Endodermal cell (in vitro differentiated cells): Measurements from ENCODE around the gene WNK4. TPM values are rescaled to one million over a fixed set of nuclear protein-coding genes. Genes with fewer than 3 reads are reported as not detected.

Experiments
- DNase-seq: peaks from one replicate; pipeline ENCODE4 v3.0.0-alpha.2; 2017
- H3K27ac ChIP-seq: 2 replicates; pipeline ENCODE4 v1.5.1; 2013; ENCODE audit warnings: mild to moderate bottlenecking, low read depth, low read length, moderate library complexity
- H3K27me3 ChIP-seq: 2 replicates; pipeline ENCODE4 v1.6.1; 2013; ENCODE audit warnings: mild to moderate bottlenecking, low read length, moderate library complexity; ENCODE audit not compliant: insufficient read depth, control insufficient read depth, poor library complexity, severe bottlenecking
- H3K36me3 ChIP-seq: 2 replicates; pipeline ENCODE4 v1.7.0; 2013; ENCODE audit warnings: mild to moderate bottlenecking, low read length, moderate library complexity; ENCODE audit not compliant: control insufficient read depth, insufficient read depth
- H3K4me1 ChIP-seq: one replicate; pipeline ENCODE4 v1.7.0; 2013; ENCODE audit warnings: low read length; ENCODE audit not compliant: control insufficient read depth, insufficient read depth
- H3K4me3 ChIP-seq: 2 replicates; pipeline ENCODE4 v1.5.1; 2013; ENCODE audit warnings: mild to moderate bottlenecking, low read length, moderate library complexity
- H3K9ac ChIP-seq: 2 replicates; pipeline ENCODE4 v1.6.1; 2013; ENCODE audit warnings: mild to moderate bottlenecking, low read length, moderate library complexity; ENCODE audit not compliant: poor library complexity, severe bottlenecking; ENCODE audit errors: extremely low read depth
- H3K9me3 ChIP-seq: 2 replicates; pipeline ENCODE4 v1.6.1; 2013; ENCODE audit warnings: mild to moderate bottlenecking, low read length, moderate library complexity; ENCODE audit not compliant: control insufficient read depth
- H3K27ac Mint-ChIP-seq: 2 replicates; pipeline ENCODE4 v1.8.0; 2020; ENCODE audit warnings: mixed read lengths
- H3K27me3 Mint-ChIP-seq: 2 replicates; pipeline ENCODE4 v1.8.0; 2021; ENCODE audit warnings: mild to moderate bottlenecking, mixed read lengths; ENCODE audit not compliant: insufficient read depth
- H3K36me3 Mint-ChIP-seq: 2 replicates; pipeline ENCODE4 v1.8.0; 2020; ENCODE audit warnings: low read depth, mixed read lengths
- H3K4me1 Mint-ChIP-seq: 2 replicates; pipeline ENCODE4 v1.8.0; 2020; ENCODE audit warnings: mixed read lengths
- H3K4me3 Mint-ChIP-seq: 2 replicates; pipeline ENCODE4 v1.8.0; 2020; ENCODE audit warnings: mild to moderate bottlenecking, moderate library complexity, mixed read lengths
- H3K9me3 Mint-ChIP-seq: 2 replicates; pipeline ENCODE4 v1.8.0; 2020; ENCODE audit warnings: mild to moderate bottlenecking, mixed read lengths
- CTCF ChIP-seq: fragments of 200-600 bp; sonication (generic); conservative IDR thresholded peaks from 2 replicates; pipeline ENCODE4 v1.5.0; 2021; ENCODE audit warnings: antibody characterized with exemption, mild to moderate bottlenecking
- WGBS, 2 experiments: methylation state at CpG; one replicate each; pipeline versions ENCODE4 v1.1.5 to v1.1.7; 2013; ENCODE audit warnings: missing lambda C conversion rate in 2 of 2, mixed read lengths in 1 of 2; ENCODE audit not compliant: insufficient coverage in 1 of 2, insufficient read length in 1 of 2; 5-methylcytosine and 5-hydroxymethylcytosine counted together
- total RNA-seq, 2 donors: library from RNA; stranded (reverse); fragmentation: NEBNext Ultra II Directional in 1 of 2; extraction: Animal tissue kit (Norgen Biotek cat#: 25700) in 1 of 2; gene quantifications; 2 replicates in 1 of 2; 3 replicates in 1 of 2; pipeline ENCODE4 v1.2.1, GENCODE V29; 2021

Gene WNK4
- total RNA-seq, 2 donors from 2014 or later = 2.1 to 3.3 TPM

- peaks cover 49% of the 10 kb centered on the region for H3K27me3 ChIP-seq
- no peak within 1 kb of the TSS for H3K9ac ChIP-seq
- TF ChIP-seq CTCF = no peak
- Mint-ChIP-seq H3K27ac (no peak within 1 kb of the TSS), H3K27me3 (peaks cover 47% of the 10 kb centered on the region), H3K36me3 (no peaks in the 10 kb centered on the region), H3K9me3 (no peaks in the 10 kb centered on the region), H3K4me3 (peak within 1 kb of the TSS; percentile 54), H3K4me1 (peaks cover 7% of the 10 kb centered on the region)
- no peaks in the 10 kb centered on the region for H3K36me3 ChIP-seq
- H3K4me3 ChIP-seq = peak within 1 kb of the TSS; percentile 58
- no peak within 1 kb of the TSS for H3K27ac ChIP-seq
- peaks cover 4% of the 10 kb centered on the region for H3K4me1 ChIP-seq
- DNase-seq = peak; percentile 84
- no peaks in the 10 kb centered on the region for H3K9me3 ChIP-seq
- 6% methylated on average over 91 of the region's 92 CpGs; no CpG with 5 or more reads in 1 of the 2 experiments for WGBS, 2 experiments
These were observed 19.5 kb upstream of the WNK4 start, which contains the start of gene RAMP2 for GRCh38 chr17:42760652-42761581. TSS of gene RAMP2 (plus strand) at chr17:42761227. CDS start at chr17:42761262, 35 bp downstream.

GRCh38 chr17:42761638-42762037 lies 18.8 kb upstream of the WNK4 start:
- no peak overlapping the region for H3K27ac Mint-ChIP-seq
- H3K27me3 Mint-ChIP-seq = peaks cover 46% of the 10 kb centered on the region
- Histone ChIP-seq H3K27me3 (peaks cover 49% of the 10 kb centered on the region), H3K4me1 (peaks cover 4% of the 10 kb centered on the region), H3K4me3 (no peak overlapping the region), H3K27ac (no peak overlapping the region), H3K9me3 (no peaks in the 10 kb centered on the region), H3K36me3 (no peaks in the 10 kb centered on the region), H3K9ac (no peak overlapping the region)
- H3K9me3 Mint-ChIP-seq = no peaks in the 10 kb centered on the region
- H3K36me3 Mint-ChIP-seq = no peaks in the 10 kb centered on the region
- TF ChIP-seq CTCF = no peak
- peak overlapping the region; percentile 54 for H3K4me3 Mint-ChIP-seq
- WGBS, 2 experiments = 82 to 86% methylated on average over 6 to 12 of the region's 12 CpGs
- peak; percentile 52 for DNase-seq
- peaks cover 7% of the 10 kb centered on the region for H3K4me1 Mint-ChIP-seq

GRCh38 chr17:42766124-42766523 lies 14.3 kb upstream of the WNK4 start:
- DNase-seq = no peak
- Mint-ChIP-seq H3K4me3 (no peak overlapping the region), H3K9me3 (no peaks in the 10 kb centered on the region), H3K27ac (no peak overlapping the region), H3K4me1 (peaks cover 7% of the 10 kb centered on the region), H3K36me3 (no peaks in the 10 kb centered on the region), H3K27me3 (peaks cover 35% of the 10 kb centered on the region)
- Histone ChIP-seq H3K36me3 (no peaks in the 10 kb centered on the region), H3K9ac (no peak overlapping the region), H3K4me1 (peaks cover 4% of the 10 kb centered on the region), H3K27me3 (peaks cover 27% of the 10 kb centered on the region), H3K4me3 (no peak overlapping the region), H3K27ac (no peak overlapping the region), H3K9me3 (no peaks in the 10 kb centered on the region)
- no peak for TF ChIP-seq CTCF
- WGBS, 2 experiments = 84 to 96% methylated on average over 4 to 6 of the region's 6 CpGs
